Middle frontal gyrus (tissue), 1 donor: ENCODE results near the gene HSFX4.
"Not testable (repeated sequence)": the region's sequence is repeated elsewhere in the genome, so short reads cannot be mapped to it uniquely, and the experiment has no call there.

Experiments
- DNase-seq: peaks from one replicate; pipeline ENCODE4 v3.0.0-alpha.2; 2015; ENCODE audit warnings: low spot score; ENCODE audit errors: extremely low spot score

The HSFX4 gene

GRCh38 chrX:149937871-149938426 lies 8.6 kb downstream of the HSFX4 start:
- no peak for DNase-seq

DNA sequence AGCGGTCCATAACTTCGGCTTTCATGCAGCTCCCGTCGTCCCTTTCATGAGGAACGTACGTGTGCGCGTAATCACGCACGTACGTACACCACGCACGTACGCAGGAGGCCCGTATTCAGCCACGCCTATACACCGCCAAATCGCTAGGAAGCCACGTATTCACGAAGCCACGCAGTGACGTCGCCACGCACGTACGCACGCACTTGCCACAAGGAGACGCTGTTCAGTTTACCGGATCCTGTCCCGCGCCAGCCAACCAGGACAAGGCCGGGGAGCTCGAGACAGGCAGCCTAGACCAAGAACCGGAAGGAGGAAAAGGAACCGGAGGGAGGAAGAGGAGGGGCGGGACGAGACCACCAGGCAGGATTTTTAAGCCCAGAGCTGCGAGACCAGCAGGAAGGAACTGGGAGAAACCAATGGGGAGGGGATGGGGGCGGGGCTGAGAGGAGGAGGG lies 9.1 kb downstream of the HSFX4 start, which contains the start of gene EOLA2:
TSS of gene EOLA2 (minus strand) at position 65 of the 454 bp plus-strand sequence. CDS start 4,617 bp downstream, outside the sequence.
- peak; percentile 90 for DNase-seq

GRCh38 chrX:149938881-149939654 lies 9.7 kb downstream of the HSFX4 start:
- DNase-seq, result peak; percentile 43

DNA sequence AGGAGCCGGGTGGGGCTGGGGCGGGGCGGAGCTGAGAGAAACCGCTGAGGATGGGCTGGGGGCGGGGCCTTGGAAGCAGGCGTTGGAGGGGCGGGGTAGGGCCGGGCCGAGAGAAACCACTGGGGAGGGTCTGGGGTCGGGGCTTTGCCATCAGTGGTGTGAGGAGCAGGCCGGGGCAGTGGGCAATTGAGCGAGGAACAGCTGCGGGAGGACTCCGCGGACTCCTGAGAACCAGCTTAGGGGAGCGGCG lies 10.2 kb downstream of the HSFX4 start:
- DNase-seq, result no peak

- DNase-seq, result peak; percentile 55
Observed at GRCh38 chrX:149939905-149940673, 10.7 kb downstream of the HSFX4 start.

GRCh38 chrX:149940674-149941024 lies 11.3 kb downstream of the HSFX4 start:
- not testable (repeated sequence) for DNase-seq

- not testable (repeated sequence) for DNase-seq
Observed at GRCh38 chrX:149945087-149945670, 15.8 kb downstream of the HSFX4 start.

GRCh38 chrX:149945820-149946219 lies 16.4 kb downstream of the HSFX4 start:
- DNase-seq, result not testable (repeated sequence)

- not testable (repeated sequence) for DNase-seq
Observed at GRCh38 chrX:149946932-149947331, 17.6 kb downstream of the HSFX4 start.

DNA sequence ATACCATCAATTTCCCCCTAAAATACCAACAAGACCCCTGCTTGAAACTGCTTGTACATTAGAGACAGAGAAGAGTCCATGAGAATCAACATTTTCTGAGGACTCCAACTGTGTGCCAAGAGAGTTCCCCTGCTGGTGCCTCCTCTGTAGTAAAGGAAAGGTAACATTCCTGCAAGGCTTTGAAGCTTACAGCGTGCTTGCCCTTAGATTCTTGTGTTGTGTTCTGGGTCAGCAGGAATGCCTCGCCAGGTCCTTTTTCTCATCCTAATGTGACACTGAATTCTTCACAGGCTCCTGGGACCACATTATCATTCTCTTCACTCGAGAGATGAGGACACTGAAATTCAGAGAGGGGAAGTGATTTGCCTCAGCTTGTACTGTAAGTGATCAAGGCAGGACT lies 18.6 kb downstream of the HSFX4 start:
- no peak for DNase-seq

DNA sequence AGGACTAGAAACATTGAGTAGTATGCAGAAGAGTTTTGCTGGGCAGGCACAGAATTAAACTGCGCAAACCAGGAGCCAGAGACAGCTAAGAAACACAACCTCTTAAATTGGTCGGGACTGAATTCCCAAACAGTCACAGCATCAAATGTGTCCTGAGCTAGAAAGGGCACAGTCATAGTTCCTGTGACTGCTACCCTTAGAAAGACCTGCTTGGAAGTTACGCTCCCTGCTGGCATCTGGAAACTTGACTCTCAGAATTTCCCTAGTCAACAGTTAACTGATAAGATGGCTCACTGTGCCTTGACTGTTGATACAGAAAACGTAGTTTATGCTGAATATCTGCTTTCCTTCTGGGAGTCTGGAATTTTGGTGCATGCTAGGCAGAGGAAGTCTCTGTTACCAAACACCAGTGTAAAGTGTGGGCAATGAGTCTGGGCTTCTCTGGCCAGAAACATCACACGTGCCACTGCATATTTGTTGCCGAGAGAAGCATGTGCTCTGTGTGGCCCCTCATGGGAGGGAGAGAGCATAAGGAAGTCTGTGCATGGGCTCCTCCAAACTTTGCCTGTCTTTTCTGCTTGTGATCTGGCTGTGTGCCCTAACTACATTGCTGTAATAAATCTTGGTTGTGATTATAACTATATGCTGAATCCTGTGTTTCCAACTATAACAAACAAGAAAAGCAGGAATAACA lies 20.5 kb downstream of the HSFX4 start:
- no peak for DNase-seq

DNA sequence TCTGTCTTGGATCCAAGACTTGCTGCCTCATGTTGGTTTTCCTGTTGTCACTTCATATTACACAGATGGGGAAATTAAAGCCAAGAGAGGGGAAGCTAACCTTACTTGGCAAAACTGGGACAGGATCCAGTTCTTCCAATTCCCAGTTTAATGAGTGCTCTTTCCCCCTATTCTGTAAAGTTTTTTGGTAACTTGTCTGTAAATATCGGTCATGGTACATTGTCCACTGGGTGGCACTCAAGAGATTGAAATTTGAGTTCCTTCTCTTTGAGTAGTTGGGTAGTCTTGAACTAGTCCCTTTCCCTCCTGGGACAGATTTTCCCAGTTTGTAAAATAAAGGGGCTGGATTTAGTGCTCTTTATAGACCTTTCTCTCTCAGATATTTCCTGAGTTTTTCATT lies 21.3 kb downstream of the HSFX4 start:
- DNase-seq, result no peak

DNA sequence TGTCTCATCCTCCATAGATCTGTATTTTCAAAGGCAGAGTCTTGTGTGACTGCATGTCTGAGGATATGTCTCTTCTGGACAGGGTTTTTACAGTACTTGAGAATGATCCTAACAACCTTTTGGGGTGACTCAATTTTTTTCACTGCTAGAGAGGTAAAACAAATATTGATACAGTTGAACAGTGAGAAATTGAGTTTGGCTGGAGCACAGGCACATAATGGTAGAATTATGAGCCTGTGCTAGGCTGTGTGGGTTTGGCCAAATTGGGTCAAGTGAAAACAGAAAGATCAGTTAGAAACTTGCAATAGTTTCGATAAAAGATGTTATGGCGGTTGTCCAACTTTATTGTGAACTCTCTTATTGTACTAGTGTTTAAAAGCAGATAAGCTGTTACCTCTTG lies 32.2 kb downstream of the HSFX4 start:
- DNase-seq, result no peak

DNA sequence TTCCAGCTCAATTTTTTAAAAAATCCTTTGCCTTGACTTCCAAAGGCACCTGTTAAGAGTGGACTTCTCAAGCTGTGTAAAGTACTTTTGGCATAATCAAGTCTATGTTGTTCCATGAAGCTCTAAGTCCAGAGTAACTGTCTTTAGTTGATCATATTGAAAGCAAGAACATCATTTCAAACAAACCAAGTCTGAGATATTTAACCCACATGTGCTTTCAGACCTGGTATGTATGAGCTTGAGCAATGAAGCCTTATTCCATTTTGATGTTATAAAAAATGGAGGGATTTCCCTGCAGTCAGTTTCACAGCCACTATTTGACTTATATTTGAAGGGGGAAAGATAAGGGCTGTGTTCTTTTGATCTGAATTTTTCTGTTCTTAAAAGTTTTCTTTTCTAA lies 32.6 kb downstream of the HSFX4 start:
- no peak for DNase-seq

- DNase-seq, result peak; percentile 22
Observed at GRCh38 chrX:149962859-149963757, 33.7 kb downstream of the HSFX4 start.

DNA sequence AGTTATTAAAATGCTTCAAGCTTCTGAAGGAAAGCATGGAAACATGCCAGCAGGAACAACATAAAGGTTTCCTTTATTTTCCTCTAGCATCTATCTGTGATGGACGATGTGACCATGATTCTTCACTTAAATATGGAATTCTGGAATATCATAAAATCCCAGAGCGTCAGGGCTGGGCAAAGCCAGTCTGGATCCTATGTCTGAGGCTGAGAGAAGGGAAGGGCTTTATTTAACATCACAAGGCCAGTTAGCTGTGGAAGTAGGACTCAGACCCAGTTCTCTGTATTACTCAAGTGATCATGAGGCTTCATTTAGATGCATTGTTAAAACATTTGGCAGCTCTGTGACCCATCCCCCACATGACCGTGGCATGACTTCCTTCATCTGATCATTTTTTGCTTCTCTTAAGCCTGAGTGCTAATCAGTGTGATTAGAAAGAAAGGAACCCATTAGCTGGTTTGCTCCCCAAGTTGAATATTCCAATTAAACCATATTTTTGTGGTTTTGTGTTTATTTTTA lies 49.8 kb downstream of the HSFX4 start:
- no peak for DNase-seq
